Islet of Langerhans (tissue), 1 donor: ENCODE data around the gene CD164L2.

ENCODE experiments used
- FAIRE-seq: peaks from one replicate; lab custom pipeline; 2011; peaks lifted over from hg19 to GRCh38; lab: Jason Lieb, UNC

CD164L2 gene

DNA sequence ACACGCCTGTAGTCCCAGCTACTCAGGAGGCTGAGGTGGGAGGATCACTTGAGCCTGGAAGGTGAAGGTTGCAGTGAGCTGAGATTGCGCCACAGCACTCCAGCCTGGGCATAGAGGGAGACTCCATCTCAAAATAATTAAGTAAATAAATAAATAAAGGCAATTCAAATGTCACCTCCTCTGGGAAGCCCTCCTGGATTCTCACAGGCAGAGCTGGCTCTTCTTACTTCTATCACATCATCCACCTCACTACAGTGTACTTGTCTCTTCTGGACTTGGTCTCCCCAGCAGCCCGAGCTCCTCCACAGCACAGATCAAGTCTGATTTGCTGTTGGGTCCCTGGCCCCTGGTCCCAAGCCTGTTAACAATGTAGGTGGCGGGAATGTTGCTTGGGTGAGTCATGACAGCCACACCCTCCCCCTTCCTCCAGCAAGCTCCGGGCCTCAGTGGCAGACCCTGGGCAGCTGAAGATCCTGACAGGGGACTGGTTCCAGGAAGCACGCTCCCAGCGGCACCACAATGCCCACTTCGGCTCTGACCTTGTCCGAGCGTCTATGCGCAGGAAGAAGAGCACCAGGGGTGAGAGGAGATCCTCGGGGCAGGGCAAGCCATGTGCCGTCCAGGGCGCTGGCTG is 36.0 kb downstream of the CD164L2 start:
- no peak for FAIRE-seq

DNA sequence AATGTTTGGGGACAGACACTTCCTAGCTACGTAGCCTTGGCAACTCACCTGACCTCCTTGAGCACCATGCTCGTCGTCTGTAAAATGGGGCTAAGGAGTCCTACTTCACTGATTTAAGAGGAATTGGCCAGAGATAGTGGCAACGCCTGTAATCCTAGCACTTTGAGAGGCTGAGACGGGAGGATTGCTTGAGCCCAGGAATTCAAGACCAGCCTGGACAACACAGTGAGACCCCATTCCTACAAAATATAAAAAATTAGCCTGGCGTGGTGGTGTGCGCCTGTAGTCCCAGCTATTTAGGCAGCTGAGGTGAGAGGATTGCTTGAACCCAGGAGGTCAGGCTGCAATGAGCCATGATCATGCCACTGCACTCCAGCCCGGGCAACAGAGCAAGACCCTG is 36.8 kb downstream of the CD164L2 start:
- no peak for FAIRE-seq

DNA sequence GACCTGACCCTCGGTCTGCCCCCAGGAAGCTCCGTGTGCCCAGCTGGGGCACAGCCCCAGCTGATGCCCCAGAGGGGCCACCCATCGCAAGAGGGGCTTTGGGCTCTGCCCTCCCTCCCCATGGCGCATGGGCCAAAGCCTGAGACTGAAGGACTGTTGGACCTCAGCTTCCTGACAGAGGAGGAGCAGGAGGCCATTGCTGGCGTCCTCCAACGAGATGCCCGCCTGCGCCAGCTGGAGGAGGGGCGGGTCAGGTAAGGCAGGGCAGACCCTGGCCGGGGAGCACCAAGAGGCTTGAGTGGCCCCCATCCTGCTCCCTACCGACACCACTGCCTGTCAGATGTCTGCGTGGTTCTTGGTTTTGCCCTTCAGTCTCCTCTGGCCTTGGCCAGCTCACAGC is 37.9 kb downstream of the CD164L2 start:
- no peak for FAIRE-seq

DNA sequence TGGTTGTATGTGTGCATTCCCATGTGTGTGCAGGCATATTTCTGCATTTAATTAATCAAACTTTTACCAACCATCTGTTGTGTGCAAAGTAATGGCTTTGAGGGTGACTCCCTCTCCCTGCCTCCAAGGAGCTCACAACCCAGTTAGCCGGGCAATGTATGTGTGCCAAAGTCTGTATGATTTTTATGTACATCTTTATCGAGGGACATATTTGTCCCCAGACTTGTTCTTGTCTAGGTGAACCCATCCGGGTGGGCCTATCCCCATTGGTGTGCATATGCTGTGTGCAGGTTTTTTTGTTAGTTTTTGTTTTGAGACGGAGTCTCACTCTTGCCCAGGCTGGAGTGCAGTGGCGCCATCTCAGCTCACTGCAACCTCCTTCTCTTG is 39.5 kb downstream of the CD164L2 start:
- FAIRE-seq, result no peak

DNA sequence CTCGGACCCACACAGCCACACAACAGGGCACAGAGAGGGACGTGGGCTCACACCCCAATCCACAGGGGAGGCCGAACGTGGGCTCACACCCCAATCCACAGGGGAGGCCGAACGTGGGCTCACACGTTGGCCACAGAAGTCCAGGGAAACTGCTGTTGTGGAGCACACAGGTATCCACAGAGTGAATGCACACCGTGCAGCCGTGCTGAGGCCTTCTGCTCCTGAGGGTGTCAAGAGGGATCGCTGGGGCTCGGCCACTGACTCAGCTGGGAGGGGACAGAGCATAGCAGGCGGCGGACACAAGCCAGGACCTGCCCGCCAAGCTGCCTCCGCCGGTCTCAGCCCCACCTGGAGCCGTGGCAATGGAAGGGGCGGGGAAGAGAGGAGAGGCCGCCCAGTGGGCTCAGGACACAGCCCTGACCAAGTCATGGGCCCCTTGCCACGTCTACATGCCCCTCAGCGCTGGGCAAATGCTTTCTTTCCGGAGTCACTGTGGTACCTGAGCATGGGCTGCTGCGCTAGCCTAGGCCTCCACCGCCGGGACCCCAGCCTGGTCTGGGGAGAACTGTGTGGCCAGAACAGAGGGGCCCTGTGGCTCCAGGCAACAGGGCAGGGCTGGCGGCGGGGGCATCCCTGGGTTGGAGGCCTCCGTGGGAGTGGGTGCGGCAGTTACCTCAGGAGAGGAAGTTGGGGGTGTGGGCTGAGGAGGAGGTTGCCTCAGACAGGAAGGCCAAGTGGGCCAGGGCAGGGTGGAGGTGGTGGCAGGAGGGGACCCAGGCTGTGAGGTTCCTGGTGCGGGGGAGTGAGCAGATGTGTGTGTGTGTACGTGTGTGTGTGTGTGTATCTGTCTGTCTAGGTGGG is 40.1 kb downstream of the CD164L2 start:
- FAIRE-seq, result no peak

DNA sequence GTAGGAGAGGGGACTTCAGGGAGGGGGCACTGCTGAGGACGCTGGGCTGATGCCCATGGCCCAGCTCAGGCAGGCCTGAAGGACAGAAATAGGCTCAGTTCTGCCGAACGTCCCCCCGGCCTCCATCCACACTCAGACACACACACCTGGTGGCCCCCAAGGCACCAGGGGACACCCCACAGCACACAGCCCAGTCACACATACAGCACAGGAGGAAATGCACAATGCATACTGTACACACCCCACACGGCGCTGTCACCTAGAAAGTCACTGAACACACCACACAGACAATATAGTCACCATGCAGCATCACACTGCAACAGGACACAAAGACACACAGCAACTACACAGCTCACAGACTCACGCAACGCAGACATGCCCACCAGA is 40.7 kb downstream of the CD164L2 start:
- no peak for FAIRE-seq

DNA sequence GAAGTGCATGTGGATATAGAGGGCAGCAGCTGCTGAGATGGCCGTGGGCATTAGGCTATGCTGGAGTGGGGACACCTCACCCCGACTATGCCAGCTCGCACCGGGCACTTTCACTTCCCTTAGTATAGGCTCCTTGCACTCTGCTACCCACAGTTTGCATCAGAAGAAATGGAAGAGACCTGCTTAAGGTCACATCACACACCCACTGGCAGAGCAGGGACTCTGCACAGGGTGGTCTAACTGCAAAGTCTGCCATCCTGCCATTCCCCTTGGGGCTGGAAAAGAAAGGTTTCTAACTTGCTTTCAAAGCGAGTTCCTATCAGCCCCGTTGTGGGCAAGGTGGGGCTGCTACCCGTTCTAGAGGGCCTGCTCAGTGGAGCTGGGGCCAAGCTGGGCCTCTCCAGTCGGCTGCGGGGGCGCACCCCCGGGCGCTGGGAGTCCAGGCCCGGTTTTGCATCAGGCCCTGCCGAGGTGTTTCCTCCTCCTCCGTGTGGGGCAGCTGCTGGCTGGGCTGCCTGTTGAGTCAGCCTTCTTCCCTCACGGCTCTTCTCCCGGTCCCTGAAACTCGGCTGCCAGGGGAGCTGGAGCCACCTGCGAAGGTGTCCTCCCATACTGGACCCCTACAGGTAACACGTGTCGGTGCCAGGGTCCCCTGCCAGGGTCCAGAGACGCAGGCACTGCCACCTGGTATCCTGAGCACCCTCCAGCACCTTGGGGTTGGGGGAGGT is 41.4 kb downstream of the CD164L2 start, which contains the start of gene SYTL1:
Gene SYTL1, plus strand, starts transcription at position 498 of the 728 bp plus-strand sequence. CDS start 3,313 bp downstream, outside the sequence.
- no peak for FAIRE-seq

DNA sequence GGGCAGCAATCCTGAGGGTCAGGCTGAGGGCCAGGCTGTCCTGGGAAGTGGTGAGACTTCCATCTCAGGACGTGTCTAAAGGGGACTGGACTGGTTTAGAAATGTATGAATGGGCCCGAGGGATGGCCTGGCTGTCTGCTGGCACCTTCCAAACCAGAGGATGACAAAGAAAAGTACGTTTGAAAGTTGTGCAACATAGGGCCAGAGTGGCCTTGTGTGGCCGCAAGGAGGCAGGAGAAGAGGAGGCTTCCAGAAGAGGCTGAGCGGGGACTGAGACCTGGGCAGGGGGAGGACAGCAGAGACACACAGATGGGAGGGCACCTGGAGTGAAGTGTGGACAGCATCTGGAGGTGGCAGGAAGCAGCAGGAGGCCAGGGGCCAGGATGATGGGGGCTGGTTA is 43.9 kb downstream of the CD164L2 start:
- no peak for FAIRE-seq

DNA sequence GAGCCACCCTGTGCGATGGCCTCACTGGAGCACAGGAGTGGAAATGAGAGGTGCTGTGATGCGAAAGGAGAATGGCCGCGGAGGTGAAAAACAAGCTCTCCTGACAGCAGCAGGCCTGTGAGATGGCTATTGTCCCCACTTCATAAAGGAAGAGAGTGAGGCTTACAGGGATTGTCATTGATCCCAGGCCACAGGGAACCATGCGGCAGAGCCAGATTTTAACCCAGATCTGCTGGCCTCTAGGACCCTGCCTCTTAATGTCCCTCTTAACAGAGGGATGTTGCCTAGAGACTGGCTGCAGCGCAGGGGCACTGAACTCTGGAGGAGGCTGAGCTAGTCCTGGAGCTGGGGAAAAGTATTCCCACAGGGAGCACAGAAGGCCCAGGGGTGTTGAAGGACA is 44.4 kb downstream of the CD164L2 start:
- no peak for FAIRE-seq

DNA sequence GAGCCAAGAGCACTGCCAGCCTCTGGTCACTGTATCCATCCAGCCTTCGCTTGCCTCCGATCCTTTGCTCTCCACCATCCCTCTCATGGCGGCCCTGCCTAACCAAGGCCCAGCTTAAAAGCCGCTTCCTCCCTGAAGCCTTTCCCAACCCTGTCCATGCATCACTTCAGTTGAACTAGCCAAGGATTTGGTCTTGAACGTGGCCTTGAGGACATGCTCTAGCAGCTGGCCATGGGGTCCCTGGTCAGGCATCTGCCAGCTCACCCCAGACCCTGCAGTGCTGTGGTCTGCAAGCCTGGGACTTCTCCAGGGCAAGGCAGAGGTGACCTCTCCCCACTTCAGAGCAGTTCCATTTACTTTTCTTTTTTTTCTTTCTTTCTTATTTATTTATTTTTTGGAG is 46.4 kb downstream of the CD164L2 start:
- FAIRE-seq, result no peak

DNA sequence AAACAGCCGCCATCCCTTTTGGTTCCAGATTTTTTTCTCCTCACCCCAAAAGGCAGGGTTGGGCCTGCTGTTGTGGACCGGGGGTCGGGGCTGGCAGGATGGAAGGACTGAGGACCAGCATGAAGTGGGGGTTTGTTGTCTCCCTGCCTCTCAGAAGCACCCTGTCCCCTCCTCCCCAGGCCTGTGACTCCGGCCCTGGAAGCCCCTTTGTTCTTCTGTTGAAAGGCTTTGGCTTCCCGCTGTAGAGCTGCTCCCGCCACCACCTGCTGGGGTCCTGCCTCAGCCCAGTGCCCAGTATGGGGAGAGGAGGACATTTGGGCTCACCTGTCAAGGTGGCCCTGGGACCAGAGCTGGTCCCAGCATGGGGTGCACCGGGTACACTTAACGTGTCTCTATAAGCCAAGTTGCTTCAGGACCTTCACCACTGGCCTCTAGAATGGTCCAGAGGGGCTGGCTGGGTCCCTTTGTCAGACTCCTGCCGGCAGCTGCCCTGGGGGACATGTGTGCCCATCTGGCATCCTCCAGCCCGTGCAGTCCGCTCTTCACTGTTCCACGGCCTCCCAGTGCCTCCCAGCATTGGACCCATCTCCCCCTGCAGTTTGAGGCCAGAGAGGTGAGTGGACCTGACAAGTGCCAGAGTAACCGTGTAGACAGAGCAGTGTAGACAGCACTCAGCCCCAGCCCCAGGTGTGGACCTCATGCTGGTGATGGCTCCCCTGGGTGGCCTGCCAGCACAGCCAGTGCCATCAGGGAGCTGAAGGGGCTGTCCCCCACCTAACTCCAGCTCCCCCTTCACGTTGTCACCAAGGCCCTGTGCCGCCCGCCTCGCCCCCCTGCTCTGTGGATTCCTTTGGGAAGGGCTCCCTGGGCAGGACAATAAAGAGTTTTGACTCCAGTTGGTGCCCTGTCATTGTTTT is 47.4 kb downstream of the CD164L2 start:
- FAIRE-seq, result no peak

DNA sequence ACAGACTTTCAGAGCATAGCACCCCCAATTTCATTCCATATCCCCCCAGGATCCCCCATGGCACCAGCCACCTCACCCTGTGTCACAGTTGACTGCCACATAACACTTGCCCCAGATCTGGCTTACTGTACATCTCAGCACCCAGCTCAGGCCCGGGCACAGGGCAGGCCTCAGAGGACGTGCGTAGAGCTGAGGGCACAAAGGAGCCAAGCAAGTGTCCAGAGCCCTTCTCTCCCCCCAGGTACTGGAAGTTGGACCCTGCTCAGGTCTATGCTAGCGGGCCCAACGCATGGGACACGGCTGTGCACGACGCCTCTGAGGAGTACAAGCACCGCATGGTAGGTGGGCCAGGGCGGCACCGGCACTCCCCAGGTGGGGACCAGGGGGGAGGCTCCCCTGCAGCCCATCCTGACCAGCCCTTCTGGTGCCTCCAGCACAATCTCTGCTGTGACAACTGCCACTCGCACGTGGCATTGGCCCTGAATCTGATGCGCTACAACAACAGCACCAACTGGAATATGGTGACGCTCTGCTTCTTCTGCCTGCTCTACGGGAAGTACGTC is 49.3 kb downstream of the CD164L2 start:
- FAIRE-seq, result no peak

DNA sequence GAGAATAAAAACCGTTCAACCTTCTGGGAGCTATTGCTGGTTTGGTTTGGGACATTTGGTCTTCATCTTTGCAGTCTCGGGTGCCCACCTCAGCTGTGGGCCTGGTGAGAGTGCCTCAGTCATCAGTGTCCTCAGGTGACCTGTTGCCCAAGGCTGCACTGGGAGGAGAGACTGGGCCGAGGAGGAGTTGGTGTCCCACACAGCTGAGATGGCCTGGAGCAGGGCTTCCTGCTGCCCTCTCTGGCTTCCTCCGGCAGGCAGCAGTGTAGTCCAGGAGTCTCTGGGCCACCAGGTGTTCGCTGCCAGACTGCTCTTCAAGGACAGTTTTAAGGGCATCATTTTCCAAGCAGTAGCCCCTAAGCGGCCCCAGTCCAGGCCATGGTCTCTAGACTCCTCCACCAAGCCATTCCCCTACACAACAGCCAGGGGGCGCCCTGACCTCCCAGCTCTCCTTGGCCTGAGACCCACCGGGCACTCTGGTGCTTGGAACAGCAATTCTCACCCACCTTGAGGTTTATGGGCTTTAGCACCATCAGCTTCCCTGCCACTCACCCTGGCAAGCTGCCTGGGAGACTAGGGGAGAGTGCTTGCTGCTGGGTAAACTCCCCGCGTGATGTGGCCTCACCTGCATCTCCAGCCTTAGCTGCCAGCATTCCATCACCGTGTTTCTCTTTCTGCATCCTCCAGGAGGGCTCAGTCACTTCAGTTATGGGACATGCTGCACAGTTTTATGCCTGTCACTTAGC is 50.4 kb downstream of the CD164L2 start:
- no peak for FAIRE-seq

DNA sequence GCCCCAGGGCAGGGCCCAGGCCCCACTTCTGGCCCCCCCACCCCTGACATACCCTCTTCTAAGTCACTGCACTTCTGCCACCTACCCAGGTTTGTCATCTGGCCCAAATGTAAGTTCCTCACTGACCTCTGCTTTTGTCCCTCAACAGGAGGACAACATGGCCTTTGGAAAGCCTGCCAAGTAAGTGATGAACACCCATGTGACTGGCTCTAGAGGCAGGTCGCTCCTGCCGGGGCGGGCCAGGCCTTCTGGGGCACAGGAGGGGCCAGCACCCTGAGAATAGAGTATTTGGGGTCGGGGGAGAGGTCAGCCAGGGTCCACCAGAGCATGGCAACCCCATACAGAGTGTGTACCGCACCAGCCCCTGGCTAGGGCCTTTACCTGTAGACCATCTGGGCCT is 51.2 kb downstream of the CD164L2 start:
- no peak for FAIRE-seq

DNA sequence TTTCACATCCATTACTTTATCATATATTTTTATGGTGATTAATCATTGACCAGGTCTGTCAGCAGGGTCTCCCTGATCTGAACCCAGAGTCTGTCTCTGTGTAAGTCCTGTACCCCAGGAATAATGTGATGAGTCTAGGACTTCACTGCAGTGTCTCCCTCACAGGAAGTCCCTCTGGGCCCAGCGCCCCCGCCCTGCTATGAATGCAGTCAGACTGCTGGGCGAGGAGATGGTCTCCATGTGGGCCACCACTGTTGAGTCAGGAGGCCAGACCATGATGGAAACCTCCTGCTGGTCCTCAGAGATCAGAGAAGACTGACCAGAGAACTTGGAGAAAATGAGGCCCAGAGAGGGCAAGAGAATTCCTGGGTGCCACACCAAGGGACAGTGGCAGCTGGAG is 51.7 kb downstream of the CD164L2 start:
- FAIRE-seq, result no peak

DNA sequence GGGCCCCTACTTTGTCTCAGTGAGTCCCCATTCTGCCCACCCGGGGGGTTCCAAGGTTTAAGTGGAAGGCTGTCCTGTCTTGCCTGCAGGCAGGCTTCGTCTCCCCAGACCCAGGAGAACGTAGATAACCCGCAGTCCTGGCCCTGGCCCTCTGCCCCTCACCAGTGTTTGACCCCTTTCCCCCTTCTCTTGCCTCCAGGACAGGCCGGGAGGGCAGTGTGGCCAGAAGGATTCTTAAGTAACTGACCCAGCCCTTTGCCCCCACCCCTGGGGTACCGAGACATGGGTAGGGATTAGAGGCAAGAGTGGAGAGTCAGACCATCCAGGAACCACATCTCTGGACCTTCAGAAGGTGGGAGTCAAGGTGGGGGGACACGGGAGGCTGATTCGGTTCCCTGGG is 52.3 kb downstream of the CD164L2 start:
- FAIRE-seq, result no peak
